Cerebellar nuclear complex (tissue), 1 donor: Measurements from ENCODE around the gene CCL22.
"Not testable (repeated sequence)": the region's sequence is repeated elsewhere in the genome, so short reads cannot be mapped to it uniquely, and the experiment has no call there.

Experiments used
- DNase-seq, 2 experiments: peaks; one replicate each; lab custom pipeline; 2025; lab: John Stamatoyannopoulos, UW

CCL22 gene

DNA sequence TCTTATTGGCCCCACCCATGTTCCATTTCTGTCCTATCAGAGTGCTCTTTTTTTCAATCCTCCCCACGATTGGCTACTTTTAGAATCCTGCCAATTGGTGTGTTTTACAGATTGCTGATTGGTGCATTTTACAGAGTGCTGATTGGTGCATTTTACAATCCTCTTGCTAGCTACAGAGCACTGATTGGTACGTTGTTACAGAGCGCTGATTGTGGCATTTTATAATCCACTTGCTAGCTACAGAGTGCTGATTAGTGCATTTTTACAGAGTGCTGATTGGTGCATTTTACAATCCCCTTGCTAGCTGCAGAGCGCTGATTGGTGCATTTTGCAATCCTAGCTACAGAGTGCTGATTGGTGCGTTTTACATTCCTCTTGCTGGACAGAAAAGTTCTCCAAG lies 36.4 kb downstream of the CCL22 start:
- DNase-seq: no peak

DNA sequence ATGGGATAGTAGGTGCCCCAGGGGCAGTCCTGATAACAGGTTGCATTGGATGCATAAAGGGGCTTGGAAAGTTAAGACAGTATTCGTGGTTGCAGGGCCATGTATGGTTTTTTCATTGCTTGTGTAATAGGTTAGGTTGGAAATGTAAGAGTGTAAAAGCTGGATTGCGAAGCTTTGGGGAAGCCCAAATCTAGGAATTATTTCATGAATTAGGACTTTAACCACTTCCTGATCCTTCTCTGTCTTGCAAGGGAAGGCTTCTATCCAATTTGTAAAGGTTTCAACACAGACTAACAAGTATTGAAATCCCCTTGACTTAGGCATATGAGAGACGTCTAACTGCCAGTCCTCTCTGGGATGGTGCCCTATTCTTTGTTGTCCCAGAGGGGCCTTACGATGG lies 38.2 kb downstream of the CCL22 start:
- no peak for DNase-seq

DNA sequence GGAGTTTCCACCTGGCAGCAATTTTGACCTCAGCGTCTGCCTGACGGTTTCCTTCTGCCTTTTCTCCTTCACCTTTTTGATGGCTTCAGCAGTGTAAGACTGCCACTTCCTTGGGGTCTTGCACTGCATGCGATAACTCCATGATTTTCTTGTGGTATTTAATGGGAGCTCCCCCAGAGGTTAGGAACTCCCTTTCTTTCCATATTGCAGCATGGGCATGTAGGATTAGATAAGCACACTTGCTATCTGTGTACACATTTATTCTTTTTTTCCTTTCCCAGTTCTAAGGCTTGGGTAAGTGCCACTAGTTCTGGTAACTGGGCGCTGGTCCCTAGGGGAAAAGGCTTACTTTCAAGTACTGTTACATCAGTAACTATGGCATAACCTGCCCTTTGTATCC lies 38.9 kb downstream of the CCL22 start:
- DNase-seq: not testable (repeated sequence)

DNA sequence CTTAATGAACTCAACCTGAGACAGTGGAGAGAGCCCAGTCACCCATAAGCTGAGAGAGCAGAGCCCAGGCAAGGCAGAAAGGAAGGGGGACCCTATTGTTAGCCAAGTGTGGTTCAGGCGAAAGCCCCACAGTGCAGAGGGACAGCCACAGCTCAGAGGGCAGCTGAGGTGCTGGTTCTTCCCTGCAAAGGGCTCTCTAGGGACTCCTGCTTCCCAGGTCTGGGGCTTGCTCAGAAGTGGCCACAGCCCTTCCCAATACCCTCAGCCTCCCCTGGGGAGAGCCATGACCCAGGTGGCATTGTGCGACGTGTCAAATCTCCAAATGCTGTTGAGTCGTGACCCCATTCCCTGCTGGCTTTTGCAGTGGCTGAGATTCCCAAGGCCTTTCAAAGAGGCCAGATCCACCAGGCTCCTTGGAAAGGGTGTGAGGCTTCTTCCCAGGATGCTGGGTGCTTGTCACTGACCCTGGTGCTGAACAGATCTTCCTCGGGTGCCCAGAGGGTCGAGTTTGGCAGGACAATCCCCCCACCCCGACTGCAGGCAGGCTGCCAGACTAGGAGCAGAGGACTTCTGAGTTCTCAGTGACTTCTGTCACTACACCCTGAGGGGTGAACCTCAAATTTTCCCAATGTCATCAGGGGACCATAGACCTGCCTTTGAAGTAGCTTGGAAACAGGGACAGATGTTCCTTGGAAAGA lies 43.5 kb downstream of the CCL22 start:
- DNase-seq: no peak

DNA sequence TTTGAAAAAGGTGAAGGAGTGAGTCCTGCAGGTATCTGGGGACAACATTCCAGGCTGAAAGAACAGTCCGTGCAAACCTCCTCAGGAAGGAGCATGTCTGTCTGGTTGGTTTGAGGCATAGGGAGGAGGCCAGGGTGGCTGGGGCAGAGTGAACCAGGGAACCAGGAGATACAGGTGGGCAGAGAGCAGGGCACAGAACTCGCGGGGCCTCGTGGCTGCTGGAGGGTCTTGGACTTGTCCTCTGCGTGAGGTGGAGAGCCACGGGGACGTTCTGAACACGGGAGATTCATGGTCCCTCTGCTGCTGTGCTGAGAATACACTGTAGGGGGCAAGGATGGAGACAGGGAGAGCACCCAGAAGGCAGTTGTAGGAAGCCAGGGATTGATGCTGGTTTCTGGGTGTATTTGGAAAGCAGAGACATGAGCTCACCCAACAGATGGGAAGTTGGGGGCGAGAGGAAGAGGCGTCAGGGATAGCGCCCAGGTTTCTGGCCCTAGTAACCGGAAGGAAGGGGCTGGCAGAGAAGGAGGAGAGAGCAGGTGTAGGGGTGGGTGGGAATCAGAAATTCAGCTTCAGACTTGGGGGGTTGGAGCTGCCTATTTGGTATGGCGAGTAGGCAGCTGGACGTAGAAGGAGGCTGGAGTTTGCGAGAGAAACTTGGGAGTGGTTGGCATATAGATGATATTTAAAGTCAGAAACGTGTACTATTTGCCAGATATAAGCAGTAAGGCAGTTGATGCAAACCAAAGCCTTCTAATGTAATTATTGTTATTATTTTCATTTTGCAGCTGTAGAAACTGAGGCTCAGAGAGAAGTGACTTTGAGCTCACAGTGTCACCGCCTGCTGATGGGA lies 45.6 kb downstream of the CCL22 start, which contains the start of gene CCL17:
Gene CCL17, plus strand, starts transcription at position 803 of the 853 bp plus-strand sequence. CDS start 9,166 bp downstream, outside the sequence.
- no peak for DNase-seq

DNA sequence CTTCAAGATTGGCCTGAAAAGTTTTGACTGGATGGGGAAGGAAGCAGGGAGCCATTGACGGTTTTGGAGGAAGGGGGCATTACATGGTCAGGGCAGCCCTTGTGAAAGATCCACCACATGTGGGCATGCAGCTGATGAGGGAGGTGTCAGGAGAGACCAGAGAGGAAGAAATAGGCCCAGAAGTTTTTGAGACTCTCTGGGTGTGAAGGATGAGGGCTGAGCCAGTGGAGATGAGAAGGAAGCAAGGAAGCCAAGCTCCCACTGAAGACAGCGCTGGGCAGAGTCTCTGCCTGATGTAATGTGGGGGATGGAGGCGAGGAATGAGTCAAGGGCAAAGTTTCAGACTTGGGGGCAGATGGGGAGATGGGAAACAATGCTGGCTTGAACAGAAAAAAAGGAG lies 46.5 kb downstream of the CCL22 start:
- DNase-seq: no peak

DNA sequence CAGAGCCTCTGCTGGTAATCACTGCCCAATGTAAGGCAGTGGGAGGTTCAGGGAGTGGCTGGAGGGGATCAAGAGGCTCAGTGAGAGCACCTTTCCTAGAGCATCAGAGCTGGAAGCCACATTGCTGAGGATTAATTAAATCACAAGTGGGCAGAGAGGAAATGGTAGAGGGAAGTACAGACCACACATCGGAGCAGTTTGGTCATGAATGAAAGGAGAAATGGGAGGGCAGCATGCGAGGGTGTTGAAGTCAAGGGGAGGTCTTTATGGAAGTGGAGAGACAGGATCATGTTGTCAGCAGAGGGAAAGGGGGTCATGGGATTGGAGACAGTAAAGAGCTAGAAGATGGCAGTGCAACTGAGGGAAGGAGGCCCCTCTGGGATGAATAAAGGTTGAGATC lies 48.3 kb downstream of the CCL22 start:
- DNase-seq: no peak

DNA sequence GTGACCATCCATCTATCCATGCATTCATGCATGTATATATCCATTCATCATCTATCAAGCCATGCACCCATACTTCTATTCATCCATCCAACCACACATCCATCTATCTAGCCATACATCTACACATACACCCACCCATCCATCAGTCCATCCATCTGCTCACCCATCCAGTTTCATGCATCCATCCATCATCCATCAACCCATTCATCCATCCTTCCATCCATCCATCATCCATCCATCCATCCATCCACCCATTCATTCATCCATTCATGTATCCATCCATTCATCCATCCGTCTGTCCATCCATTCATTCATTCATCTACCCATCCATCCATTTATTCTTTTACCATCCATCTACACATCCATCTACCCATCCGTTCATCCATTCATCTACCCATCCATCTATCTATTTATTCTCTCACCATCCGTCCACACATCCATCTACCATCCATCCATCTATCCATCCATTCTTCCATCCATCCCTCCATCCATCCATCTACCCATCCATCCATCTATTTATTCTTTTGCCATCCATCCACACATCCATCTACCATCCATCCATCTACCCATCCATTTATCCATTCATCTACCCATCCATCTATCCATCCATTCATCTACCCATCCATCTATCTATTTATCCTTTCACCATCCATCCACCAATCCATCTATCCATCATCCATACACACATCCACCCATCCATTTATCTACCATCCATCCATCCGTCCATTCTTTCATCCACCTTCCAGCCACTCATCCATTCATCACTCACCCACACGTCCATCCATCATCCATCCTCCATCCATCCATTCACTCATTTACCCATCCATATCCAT lies 49.2 kb downstream of the CCL22 start:
- no peak for DNase-seq

DNA sequence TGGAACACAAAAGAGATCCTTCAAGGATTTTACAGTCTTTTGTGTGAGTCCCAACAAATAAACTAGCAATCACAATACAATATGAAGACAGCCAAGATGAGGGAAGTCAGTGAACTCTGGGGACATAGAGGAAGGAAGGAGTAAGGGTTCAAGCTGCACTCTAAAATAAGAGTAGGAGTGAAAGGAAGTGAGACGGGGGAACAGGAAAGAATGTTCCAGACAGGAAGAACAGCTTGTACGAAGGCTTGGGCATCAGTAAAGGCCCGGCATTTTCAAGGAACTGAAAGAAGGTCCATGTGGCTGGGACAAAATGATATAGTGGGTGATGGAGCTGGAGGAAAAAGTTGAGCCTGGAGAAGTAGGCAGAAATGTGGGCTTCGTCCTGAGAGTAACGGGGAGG lies 50.5 kb downstream of the CCL22 start:
- no peak for DNase-seq

DNA sequence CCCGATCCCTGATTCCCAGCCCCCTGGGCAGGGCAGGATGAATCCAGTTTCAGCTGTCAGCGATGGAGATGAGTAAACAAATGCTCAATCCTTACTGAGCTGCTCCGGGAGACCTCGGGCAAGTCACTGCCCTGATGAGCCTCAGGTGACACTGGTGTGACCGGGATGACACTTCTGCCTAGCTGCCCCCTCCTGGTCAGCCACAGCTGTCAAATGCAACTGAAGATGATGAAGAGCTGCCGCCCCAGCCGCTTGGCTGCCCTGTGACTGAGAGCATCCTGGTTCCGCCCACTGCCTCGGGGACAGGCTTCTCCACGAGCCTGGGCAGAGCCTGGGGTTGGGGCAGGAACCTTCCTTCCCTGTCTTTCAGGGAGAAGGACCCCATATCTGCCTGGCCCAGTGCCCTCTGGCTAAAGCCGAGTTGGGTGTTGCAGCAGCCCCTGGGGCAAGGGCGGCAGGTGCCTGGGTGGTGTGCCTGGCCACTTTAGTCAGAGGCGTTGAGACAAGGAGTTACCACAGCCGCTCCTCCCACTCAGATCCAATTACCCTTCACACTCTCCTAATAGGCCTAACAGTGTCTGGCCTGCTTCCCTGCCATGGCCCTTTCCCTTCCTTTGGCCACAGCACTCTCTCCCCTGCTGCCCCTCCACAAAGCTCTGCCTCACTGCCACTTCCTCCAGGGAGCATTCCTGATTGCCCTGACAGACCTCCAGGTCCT lies 51.4 kb downstream of the CCL22 start:
- no peak for DNase-seq

DNA sequence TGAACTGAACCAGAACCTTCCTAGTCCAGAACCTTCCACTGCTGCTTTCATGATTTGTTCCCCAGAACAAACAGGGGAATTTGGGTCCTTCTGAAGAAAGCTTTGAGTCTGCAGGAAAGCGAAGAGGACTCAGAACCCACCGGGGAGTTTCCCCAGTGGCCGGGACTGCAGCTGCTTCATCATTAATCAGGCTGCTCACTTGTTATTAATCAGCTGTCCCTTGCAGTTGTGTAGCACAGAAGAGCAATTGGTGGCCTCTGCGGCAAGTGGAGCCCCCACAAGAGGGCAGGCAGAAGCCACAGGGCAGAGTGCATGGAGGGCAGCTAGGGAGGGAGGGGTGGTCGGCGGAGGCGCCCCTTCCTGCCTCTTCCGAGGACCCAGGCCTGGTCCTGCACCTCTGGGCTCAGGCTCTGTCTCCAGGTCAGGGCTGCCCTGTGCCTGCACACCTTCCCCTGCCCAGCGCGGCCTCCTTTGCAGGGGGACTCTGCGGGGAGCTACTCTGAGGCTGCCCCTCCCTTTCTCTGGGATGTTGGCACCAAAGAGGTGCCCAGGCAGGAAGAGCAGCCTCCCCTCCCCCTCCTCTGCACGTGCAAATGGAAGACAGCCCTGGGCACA lies 52.9 kb downstream of the CCL22 start:
- no peak for DNase-seq

DNA sequence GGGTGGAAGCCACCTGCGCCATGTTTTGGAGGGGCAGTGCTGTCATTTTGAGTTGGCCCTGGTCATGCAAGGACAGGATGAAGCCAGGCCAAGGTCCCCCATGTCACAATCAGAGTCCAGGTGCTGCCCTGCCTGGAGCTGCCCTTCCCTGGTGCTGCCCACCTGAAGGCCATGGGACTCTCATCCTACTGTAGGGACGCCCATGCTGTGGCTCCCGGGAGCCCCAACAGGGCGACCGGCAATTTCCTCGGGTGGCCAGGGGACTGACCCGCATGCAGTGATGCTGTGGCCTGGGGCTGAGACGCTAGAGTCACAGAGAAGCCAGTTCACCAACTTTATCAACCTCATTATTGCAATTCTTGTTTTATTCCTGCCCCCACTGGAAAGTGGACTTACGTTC lies 54.0 kb downstream of the CCL22 start:
- DNase-seq: no peak

DNA sequence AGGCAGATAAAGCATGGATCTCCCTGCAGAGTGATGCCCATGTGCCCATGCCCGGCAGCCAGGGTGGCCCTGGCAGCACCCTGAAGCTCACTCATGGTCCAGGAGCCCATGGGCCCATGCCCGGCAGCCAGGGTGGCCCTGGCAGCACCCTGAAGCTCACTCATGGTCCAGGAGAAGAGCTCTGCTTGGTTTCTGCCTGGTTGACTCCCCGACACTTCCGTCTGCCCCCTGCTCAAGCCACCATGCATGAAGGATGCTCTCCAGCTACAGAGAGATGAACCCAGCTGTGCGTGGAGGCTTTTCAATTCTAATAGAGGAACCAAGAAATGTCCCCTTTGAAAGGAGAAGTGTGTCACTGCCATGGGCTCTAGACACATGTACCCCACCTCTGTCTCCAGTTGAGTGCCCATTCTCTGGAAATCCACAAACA lies 54.7 kb downstream of the CCL22 start:
- no peak for DNase-seq

DNA sequence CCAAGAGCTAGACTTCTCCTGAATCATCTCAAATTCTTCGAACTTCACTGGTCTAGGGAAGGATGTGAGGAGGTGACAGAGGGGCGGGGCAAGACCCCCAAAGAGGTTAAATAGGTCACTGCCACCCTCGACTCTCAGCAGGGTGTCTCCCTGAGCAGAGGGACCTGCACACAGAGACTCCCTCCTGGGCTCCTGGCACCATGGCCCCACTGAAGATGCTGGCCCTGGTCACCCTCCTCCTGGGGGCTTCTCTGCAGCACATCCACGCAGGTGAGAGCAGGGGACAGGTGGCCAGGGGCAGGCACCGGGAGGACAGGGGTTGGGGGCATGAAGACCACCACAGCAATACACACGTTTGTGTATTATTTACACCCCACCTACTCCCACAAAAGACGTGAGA lies 55.1 kb downstream of the CCL22 start:
- no peak for DNase-seq
